HG02970 (cell line): ENCODE data around the gene ASB2.

Experiments
- ATAC-seq: cut with Tn5 transposase; IDR thresholded peaks from one replicate; pipeline ENCODE4 v1.9.1; 2021; ENCODE audit warnings: mild to moderate bottlenecking, moderate library complexity, moderate number of reproducible peaks; ENCODE audit not compliant: unreplicated experiment, low FRiP score

The ASB2 gene

DNA sequence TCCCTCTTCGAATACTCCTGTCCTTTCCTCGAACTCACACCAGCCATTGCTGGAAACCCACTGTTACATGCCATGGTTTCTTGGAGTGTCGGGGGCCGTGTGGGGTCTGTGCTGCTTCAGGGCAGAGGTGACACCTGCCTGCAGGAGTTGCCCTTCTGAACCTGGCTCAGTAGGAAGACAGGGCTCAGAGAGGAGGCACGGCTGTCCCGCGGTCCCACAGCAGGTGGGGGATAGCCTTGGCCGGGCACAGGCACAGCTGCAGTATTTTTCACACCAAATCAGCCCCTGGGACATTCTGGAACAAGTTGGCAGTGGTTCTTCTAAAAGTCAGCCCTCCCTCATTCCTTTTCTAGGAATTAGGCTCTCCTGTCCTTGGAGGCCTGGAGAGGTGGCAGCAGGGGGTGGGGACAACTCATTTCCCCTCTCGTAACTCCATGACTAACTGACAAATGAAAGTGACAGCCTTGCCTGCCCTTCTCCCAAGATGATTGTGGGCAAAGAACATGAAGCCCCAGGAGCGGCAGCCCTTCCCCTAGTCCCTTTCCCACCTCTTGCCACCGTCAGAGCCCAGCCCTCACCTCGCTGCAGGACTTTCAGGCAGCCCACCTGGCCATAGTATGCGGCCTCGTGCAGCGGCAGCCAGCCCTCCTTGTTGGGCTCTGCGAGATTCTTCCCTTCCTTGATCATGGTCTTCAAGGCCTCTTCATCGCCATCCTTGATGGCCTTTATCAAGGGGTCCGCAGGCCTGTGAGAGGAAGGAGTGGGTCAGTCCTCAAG, 22.4 kb downstream of the ASB2 start:
- ATAC-seq = no peak

DNA sequence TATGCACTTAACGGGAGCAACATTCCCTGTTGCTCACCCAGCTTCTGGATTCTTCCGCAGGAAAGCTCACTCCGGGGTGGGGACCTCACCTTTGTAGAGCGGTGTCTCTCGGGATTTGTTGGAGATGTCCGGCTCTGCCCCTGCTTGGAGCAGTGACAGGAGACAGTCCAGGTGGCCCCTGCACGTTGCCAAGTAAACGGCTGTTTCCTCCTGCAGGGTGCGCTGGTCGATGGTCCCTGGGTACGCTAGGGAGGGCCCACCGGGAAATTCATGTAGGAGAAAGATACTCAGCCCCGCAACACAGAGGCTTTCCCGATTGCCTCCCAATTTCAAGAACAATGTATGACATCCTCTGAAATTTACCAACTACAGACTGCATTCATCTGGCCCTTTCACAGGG, 23.1 kb downstream of the ASB2 start:
- ATAC-seq = no peak

DNA sequence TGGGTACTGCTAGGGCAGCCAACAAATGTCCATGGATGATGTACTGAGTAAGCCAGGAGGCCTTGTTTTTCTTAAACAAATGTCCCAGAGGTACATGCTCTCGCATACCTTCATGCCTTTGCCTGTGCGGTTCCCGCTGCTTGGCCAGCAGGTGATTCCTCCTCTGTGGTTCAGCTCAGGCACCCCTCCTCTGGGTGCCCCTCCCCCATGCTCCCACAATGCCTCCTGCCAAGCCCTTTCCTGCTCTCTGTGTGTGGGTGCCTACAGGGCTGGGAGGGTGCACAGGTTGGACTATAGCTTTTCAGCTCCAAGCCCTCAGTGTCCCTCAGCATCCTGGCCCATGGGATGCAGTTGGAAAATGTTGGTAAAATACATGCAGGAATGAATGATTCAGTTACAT, 23.5 kb downstream of the ASB2 start:
- ATAC-seq = no peak

DNA sequence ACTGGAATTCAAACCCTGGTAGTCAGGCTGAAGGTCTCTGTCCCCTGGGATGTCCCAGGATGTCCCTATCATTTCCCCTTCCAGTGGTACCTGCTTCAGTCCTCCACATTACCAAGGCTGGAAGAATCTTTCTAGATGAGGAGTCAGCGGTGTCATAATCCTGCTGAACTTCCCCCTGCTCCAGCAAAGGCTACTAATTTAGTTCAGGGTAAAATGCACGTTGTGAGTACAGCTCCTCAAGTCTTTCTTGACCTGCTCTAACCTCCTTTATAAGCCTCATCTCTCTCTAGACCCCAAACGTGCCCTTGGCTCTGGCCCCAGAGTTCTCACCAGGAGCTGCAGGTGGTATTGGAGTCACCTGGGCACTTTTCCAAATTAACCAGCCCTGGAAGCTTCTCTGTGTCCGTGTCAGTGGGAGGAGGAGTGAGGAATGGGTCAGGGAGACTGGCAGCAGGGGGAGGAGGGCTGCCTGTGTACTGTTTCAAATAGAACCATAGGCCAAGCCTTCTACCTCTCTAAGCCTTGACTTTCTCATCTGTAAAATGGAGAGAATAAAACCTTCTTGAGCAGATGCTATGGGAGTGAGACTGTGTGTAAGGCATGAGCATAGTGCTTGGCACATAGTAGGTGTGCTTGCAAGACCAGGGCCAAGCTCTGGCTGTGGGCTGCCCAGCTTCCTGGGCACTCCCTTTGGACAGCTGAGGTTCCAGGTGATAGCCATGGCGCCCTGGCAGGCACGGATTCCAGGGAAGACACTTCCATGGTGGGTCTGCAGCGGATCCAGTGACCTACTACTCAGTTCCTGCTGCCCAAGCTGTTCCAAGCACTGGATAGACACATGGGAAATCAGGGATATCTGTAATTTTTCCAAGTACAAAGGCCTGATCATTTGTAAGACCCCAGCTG, 24.5 kb downstream of the ASB2 start:
- ATAC-seq = no peak

DNA sequence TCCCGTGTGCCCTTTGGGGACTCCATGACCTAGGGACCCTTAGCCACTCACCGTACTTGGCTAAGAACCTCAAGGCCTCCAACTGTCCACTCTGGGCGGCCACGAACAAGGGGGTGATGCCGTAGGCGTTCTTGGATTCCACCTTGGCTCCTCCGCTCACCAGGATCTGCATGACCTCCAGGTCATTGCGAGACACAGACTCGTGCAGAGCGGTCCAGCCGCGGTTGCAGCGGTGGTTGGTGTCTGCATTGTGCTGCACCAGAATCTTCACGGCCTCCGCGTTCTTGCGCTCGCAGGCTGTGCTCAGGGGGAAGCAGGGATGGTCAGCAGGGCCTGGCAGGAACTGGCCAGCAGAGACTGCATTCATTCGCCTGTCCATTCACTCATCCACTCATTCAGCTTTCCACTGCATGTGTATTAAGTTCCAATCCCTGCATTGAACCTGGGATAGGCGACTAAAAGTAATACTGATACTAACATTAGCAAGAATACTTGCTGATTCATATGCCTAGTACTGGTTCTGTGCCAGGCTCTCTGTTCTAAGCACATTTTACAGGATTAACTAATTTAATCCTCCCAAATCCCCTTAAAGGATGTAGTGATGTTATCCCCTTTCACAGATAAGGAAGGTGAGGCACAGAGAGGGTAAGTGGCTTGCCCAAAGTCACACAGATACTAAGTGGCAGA, 25.3 kb downstream of the ASB2 start:
- ATAC-seq = no peak

DNA sequence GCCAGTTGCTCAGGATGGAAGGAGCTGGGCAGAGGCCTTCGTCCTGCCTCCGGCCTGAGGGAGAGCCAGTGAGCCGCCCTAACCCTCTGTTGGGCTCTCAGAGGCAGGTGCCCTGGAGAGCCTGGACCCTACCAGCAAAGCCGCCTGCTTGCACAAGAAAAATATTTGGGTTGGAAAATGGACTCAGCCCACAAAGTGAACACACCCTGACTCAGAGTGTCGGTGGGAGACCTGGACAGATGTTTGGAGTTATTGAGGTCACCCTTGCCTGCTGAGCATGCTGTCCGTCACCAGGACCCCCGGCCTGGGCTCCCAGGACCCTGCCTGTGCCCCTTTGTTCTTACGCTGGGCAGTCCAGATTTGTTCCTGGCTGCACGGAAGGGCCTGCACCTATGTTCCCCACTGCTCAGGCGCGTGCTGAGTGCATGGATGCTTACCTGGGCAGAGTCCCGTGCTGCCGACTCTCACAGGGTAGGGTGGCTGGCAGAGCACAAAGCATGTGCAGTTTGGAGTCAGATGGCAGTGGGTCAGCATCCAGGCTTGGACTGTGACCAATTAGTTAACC, 26.8 kb downstream of the ASB2 start:
- no peak for ATAC-seq

DNA sequence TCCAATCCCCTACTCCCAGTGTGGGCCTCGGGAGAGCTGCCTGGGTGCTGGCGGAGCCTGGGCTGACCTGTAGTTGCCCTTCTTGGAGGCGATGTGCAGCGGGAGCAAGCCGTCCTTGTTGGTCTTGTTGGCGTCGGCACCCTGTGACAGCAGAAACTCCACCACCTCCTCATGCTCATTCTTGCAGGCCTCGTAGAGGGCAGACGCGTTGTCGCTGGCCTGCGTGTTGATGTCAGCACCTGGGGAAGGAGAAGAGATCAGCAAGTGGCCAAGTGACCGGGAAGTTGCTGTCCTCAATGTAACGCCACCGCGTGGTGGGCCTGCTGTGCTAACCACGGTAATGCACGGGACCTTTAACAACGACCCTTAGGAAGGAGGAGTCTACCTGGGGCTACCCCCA, 29.1 kb downstream of the ASB2 start:
- no peak for ATAC-seq

DNA sequence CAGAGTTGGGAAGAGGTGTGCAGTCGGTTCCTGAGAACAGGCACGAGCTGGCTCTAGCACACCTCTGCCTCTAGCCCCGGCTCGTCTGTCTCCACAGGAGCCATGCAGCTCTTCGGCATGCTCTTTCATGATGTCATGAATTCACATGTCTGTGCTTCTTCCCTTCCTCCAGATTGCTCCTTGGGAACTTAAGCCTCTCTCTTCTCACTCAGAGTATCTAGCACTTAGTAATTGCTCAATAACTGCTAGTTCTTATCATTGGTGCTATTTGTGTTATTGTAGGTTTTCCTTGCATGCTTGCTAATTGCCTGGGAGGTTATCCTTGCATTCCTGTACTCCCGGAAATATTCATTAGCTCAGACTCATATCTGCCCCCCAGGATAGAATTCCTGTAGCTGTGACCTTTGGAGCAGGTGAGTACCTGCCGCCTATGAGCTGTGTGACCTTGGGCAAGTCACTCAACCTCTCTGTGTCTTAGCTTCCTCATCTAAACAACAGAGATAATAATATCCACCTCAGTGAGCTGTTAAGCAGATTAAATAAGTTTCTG, 29.8 kb downstream of the ASB2 start:
- no peak for ATAC-seq

DNA sequence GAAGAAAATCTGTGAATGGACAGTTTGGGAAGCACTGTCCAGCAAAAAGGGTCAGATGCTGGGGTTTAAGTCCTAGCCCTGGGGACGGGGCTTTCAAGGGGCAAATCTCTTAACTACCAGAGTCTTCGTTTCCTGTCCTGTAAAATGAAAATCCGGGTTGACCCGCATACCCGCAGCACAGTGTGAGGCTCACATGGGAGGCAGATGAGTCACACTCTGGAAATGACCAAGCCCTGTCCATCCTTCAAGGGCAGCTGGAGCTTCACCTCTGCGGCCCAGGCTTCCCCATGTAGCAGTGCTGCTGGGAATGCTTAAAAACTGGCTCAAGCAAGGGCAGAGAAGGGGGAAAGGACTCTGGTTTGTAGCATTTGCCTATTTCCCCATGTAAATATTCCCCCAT, 30.3 kb downstream of the ASB2 start:
- ATAC-seq = no peak

DNA sequence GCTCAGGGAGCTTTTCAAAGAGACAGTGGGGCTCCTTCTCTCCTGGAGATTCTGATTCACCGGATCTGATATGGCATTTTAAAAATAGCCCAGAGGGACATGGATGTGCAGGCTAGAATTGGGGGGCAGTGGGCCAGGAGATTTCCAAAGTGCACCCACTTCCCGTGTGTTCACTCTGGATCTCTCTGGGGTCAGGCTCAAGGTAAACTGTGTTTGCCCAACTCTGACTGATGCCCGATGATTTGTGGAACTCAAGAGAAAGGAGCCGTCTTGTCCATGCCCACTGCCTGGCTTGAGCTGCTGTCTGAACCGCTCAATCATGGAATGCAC, 31.3 kb downstream of the ASB2 start:
- no peak for ATAC-seq

DNA sequence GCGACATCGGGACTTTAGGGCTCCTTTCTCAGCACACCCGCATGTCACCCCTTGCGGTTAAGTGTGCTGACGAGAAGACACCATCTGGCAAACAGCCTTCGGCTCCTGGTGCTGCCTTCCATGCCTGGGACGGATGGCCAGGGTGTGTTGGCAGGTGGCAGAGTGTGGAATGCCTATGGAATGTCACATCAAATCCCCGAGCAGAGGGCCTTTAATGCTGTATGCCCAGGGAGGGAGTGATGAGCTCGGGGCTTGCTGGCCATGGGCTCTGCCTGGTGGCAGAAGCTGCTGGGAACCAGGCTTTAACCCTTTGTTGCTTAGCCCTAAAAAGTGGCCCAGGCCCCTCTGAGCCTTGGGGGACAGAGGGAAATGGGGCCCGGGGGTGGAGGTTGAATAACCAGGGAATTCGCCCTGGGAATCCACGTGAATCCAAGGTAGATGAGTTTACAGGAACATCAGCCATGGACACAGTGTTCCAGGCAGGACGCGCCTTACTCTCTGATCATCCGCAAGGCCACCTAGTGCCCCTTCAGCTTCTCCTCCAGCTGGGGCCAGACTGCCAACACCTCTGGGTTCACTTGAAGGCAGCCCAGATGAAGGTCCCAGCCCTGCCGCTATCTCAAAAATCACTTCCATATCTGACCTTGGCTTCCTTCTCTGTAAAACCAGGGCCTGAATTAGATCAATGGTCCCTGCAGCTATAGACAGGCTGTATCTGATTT, 31.9 kb downstream of the ASB2 start:
- no peak for ATAC-seq

DNA sequence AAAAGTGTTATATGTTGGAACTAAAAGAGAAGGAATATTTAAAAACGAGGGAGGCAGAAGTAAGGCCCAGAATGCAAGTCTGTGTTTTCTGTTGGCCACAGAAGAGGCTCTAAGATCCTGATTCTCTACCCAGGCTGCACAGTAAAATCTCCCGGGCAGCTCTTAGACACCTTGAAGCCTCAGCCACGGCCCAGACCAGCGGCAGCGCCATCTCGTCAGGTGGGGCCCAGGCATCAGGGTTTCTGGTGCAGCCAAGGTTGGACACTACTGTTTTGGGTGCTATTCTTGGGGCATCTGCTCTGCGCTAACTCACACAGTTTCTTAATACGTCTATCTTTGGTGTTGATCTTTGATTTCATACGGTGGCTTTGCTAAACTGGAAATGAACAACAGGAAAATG, 32.4 kb downstream of the ASB2 start:
- ATAC-seq = no peak

DNA sequence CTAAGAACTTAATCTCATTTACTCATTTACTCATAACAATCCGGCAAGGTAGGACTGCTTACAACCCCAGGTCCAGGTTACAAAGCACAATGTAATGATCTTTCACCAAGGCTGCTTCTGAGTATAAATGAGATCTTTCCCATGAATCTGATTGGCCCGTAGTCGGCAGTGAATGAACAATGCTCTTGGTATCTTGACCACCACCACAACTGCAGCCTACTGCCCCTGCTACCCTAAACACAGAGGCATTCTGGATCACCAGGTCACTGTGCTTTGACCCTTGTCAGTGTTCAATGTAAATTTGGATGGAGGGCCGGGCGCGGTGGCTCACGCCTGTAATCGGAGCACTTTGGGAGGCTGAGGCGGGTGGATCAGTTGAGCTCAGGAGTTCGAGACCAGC, 33.3 kb downstream of the ASB2 start:
- no peak for ATAC-seq

DNA sequence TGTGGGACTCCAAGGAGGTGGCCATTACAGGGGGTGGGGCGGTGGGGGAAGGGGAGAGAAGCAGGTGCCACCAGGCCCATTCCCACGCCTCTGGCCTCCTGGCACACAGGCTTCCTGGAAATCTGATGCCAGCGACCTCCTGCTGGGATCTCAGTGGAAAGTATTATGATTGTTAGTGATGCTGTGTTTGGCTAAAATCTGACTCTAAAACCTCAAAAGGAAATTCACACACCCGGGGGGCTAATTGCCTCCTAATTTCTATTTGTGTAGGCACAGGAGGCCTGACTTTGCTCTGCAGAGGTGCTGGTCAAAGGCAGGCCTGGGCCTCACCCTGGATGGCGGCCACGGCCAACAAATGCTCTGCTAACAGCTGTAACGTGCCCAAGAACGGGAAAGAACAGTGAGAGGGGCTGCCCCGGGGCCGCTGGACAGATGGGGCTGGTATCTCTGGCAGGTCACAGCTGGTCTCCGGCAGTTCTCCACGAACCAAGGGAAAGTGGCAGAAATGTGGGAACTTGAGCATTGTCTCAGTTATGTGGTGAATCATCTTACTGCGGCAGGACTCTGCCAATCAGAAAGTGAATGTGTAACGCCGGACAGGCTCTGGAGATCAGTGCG, 35.0 kb downstream of the ASB2 start:
- no peak for ATAC-seq

DNA sequence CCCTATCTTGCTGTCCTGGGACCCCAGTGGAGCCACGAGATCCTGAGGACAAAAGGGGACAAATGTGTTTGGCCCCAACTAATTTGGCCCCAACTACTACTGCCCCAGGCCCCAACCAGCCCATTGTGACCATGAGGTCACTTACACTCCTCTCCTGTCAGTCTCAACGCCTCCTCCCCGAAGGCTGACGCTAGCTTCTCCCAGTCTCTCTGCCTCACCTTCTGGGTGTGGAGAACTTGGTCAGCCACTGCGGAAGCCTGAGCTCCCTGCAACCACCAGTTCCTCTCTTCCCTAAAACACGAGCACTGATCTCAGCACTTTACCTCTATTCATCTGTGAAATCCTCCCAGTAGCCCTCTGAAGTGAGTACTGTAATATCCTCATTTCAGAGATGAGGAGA, 35.9 kb downstream of the ASB2 start:
- ATAC-seq = no peak

DNA sequence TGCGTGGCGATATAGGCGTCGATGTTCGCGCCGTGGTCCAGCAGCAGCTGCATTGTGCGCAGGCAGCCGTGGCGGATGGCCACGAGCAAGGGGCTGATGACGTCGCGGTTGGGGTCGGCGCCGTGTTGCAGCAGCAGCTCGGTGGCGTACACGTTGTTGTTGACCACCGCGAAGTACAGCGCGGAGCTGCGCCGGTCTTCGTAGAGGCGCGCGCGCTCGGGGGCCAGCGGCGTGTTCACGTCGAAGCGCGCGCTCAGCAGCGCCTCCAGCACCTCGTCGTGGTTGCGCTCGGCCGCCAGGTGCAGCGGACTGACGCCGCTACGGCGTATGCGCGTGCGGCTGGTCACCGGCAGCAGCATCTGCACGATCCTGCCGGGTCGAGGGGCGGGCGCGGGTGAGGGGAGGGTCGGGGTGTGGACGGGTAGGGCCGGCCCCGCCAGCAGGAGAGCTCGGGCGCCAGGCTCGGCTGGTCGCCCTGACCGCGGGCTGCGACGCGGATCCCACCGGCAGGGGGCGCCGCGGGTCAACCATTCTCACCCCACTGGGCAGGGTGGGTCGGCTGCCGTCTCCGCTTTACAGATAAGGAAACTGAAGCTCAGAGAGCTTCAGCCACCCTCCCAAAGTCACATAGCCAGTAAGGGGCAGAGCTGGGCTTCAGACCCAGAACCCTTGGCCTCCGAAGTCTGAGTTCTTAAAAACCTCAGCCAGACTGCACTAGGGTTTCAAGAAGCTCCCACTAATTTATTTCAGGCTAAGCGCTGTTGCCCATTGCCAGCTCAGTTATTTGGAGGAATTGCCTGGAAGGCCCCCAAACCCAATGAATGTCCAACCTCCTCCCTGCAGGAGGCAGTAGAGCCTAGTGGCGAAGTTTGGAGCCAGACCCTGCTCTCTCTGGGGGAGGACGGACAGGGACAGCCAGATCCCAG, 36.8 kb downstream of the ASB2 start:
- ATAC-seq = peak; percentile 79

DNA sequence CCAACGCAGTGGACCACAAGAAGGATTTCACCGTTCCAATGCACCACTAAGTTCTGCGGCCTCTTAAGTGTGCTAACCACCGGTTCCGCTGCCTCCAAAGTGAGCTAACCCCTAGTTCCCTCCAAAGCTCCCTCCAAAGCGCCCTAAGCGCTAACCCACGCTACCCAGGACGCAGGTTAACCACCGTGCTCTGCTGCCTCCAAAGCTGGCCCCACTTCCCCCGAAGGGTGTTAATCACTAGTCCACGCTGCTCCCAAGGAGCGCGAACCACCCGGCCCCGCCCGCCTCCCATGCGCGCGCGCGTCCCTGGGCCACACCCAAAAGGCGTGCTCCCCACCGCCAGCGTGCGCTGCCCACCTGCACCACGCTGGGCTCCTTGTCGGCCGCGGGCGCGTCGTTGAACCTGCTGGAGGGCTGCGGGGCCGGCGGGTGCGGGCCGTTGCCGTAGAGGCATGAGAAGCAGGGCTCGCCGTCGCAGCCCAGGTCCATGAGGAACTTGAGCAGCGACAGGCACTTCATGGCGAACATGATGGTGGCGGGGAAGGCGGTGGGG, 37.5 kb downstream of the ASB2 start:
- no peak for ATAC-seq

DNA sequence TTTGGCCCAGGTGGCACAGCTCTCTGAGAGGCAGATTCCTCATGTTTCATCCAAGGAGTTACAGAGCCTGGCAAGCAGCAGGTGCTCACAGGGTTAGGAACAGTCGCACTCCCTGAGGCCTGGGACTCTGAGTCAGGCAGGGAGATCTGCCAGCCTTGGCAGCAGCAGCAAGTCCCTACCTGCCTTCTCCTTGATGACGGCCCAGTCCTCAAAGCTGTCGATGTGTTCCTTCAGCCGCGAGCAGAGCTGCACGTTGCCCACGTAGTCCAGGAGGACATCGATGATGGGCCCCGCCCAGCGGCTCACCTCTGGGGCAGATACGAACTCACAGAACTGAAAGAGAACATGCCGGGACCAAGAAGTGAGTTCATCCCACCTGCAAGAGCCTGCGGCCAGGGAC, 38.9 kb downstream of the ASB2 start:
- no peak for ATAC-seq
